ENCODE data around the gene ACR. TPM values are rescaled to one million over a fixed set of nuclear protein-coding genes. Genes with fewer than 3 reads are reported as not detected.

Gene ACR
- 0.56 TPM in 1 of 2 replicates, not detected in the other for total RNA-seq (2021; fragmentation: NEBNext Ultra II Directional; extraction: Animal tissue kit (Norgen Biotek cat#: 25700))
- polyA plus RNA-seq (2011; rRNA removed) = 0.05 TPM in 1 of 2 replicates, not detected in the other
- not detected for polyA plus RNA-seq (2011; cell fraction: cytosol; rRNA removed)
- polyA plus RNA-seq (2011; cell fraction: nucleus; rRNA removed) = 0.73 TPM
- polyA plus RNA-seq (2012, experiment 1 of 2) = 0.18 TPM in 1 of 4 replicates, not detected in the others
- polyA plus RNA-seq (2012, experiment 2 of 2) = not detected
- polyA plus RNA-seq (2013, experiment 1 of 2) = not detected
- polyA plus RNA-seq (2013, experiment 2 of 2) = not detected
- polyA minus RNA-seq (2011; rRNA and poly(A)+ RNA removed) = not detected in 2 replicates
- not detected for polyA minus RNA-seq (2011; cell fraction: cytosol; rRNA and poly(A)+ RNA removed)
- polyA minus RNA-seq (2011; cell fraction: nucleus; rRNA and poly(A)+ RNA removed) = not detected
- long read RNA-seq, experiment 1 = 0 reads
- long read RNA-seq, experiment 2 = 0 reads

GRCh38 chr22:50737728-50738648, at the start of gene ACR:
Gene ACR, plus strand, starts transcription at chr22:50738204. Its CDS starts 32 bp downstream, at chr22:50738236.
- Histone ChIP-seq H3K79me1 (ENCODE audit: low read depth, low read length) (no peaks in the 10 kb centered on the region), H4K20me1 (replicated peaks in 1 of 2; ENCODE audit: control insufficient read depth in 1 of 2, insufficient read depth in 2 of 2, low read length in 2 of 2) (peaks cover 0 to 5% of the 10 kb centered on the region in 2 experiments), H4K91ac (replicated peaks; ENCODE audit: insufficient read length, low read length) (no peak within 1 kb of the TSS), H3K18ac (ENCODE audit: extremely low read depth, low read length) (no peak within 1 kb of the TSS), H3K27me3 (replicated peaks in 1 of 4; ENCODE audit: control insufficient read depth in 3 of 4, extremely low read depth in 1 of 4, insufficient read depth in 3 of 4, low read length in 3 of 4) (peaks cover 0 to 65% (median 45%) of the 10 kb centered on the region in 4 experiments; a peak in 6 of 7 replicates), H3K4ac (replicated peaks; ENCODE audit: insufficient read length, low read depth, low read length) (no peak within 1 kb of the TSS), H3K14ac (ENCODE audit: insufficient read length) (no peak within 1 kb of the TSS), H3K23ac (ENCODE audit: insufficient read length) (no peak within 1 kb of the TSS), H2BK12ac (ENCODE audit: low read depth, low read length) (no peak within 1 kb of the TSS), H3K79me2 (ENCODE audit: control insufficient read depth in 1 of 2, insufficient read depth in 2 of 2, low read length in 2 of 2) (no peaks in the 10 kb centered on the region), H3K9me3 (ENCODE audit: insufficient read depth in 2 of 2, low read depth in 1 of 2, low read length in 1 of 2) (no peaks in the 10 kb centered on the region), H3K4me1 (replicated peaks in 1 of 4; ENCODE audit: control insufficient read depth in 3 of 4, insufficient read depth in 4 of 4, low read length in 3 of 4) (no peaks in the 10 kb centered on the region), H3K9ac (replicated peaks in 1 of 4; ENCODE audit: extremely low read depth in 1 of 4, low read depth in 3 of 4, low read length in 3 of 4) (no peak within 1 kb of the TSS), H2AFZ (ENCODE audit: low read length) (no peak within 1 kb of the TSS), H2BK120ac (replicated peaks; ENCODE audit: low read depth, low read length) (no peak within 1 kb of the TSS), H3K56ac (replicated peaks; ENCODE audit: insufficient read length, low read depth, low read length) (no peak within 1 kb of the TSS), H2BK15ac (ENCODE audit: low read length) (no peak within 1 kb of the TSS), H2BK20ac (ENCODE audit: low read length) (no peak within 1 kb of the TSS), H3K23me2 (ENCODE audit: low read depth, low read length) (no peaks in the 10 kb centered on the region), H2AK5ac (ENCODE audit: low read depth, low read length) (no peak within 1 kb of the TSS), H4K5ac (ENCODE audit: insufficient read length, low read depth, low read length) (no peak within 1 kb of the TSS), H4K8ac (ENCODE audit: extremely low read depth, insufficient read depth, low read length) (no peak within 1 kb of the TSS), H3K4me3 (ENCODE audit: extremely low read depth in 1 of 4, insufficient read depth in 2 of 4, low read depth in 3 of 4, low read length in 4 of 4) (no peak within 1 kb of the TSS), H3K4me2 (ENCODE audit: insufficient read depth in 1 of 2, low read depth in 2 of 2, low read length in 2 of 2) (no peak within 1 kb of the TSS), H3K27ac (ENCODE audit: low read depth, low read length) (no peak within 1 kb of the TSS), H2BK5ac (ENCODE audit: low read depth, low read length) (no peak within 1 kb of the TSS), H3K36me3 (ENCODE audit: control insufficient read depth in 2 of 4, insufficient read depth in 4 of 4, low read length in 3 of 4) (no peaks in the 10 kb centered on the region)
- WGBS, 2 experiments (ENCODE audit: extremely low coverage in 1 of 2, insufficient coverage in 1 of 2, insufficient read length in 1 of 2, insufficient replicate concordance in 2 of 2, low coverage in 1 of 2, low lambda C conversion rate in 2 of 2, missing lambda C conversion rate in 1 of 2) = 75% methylated on average over 12 of the region's 13 CpGs; no CpG with 5 or more reads in 1 of the 2 experiments
- ChIA-PET POLR2A (ENCODE audit: partially characterized antibody) (no interaction called here), CTCF (ENCODE audit: partially characterized antibody) (no interaction called here)
- DNase-seq (ENCODE audit: low read depth in 1 of 2, low spot score in 2 of 2) = no peak
- no peak for FAIRE-seq
- TF ChIP-seq TEAD4 (IDR thresholded peaks at IDR 0.05; ENCODE audit: low read depth, low read length) (no peak), CBX8 (IDR thresholded peaks at IDR 0.05; ENCODE audit: borderline replicate concordance, low read depth, low read length) (no peak), KDM1A (IDR thresholded peaks at IDR 0.05; ENCODE audit: borderline replicate concordance, low read length) (no peak), BRCA1 (IDR thresholded peaks at IDR 0.05; ENCODE audit: low read depth, low read length) (no peak), CTBP2 (IDR thresholded peaks at IDR 0.05; ENCODE audit: borderline replicate concordance, insufficient read depth, insufficient read length, low read length) (no peak), MAFK (IDR thresholded peaks at IDR 0.05; ENCODE audit: low read depth, low read length) (no peak), USF2 (IDR thresholded peaks at IDR 0.05; ENCODE audit: low read length) (no peak)

Measured in H1 (cell line).